Hepatocyte (in vitro differentiated cells): Measurements from ENCODE around the gene TNFRSF1A.

Experiments
- CTCF ChIP-seq: fragments of 200-600 bp; sonication (generic); IDR thresholded peaks from 2 replicates; pipeline ENCODE4 v1.5.1; 2016; ENCODE audit warnings: antibody characterized with exemption, mild to moderate bottlenecking; ENCODE audit not compliant: poor library complexity
- EZH2 ChIP-seq: fragments of 200-600 bp; sonication (generic); IDR thresholded peaks from 2 replicates; pipeline ENCODE4 v1.6.1; 2016; ENCODE audit warnings: antibody characterized with exemption, mild to moderate bottlenecking, borderline replicate concordance
- EZH2phosphoT487 ChIP-seq: fragments of 200-600 bp; sonication (generic); IDR thresholded peaks from one replicate; pipeline ENCODE4 v1.6.1; 2018; ENCODE audit warnings: antibody characterized with exemption, mild to moderate bottlenecking, low read depth, moderate library complexity; ENCODE audit not compliant: unreplicated experiment, severe bottlenecking

DNA sequence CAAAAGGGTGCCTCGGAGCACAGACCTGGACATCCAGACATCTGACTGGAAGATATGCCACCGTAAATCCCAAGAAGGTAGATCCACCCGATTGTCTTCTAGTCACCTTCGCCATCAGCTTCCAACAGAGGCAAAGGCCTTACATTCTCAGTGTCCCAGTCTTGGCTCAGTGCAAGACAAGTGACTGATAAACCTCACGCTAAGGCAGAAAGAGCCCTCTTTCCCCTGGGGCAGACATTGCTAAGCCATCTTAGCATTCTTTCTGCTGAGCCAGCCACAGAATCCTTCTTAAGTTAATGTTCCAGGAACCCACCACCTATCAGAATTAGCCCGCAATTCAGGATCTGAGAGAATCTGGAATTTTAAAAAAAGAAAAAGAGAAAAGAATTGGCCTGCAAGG, 35.7 kb downstream of the TNFRSF1A start:
- TF ChIP-seq CTCF (no peak), EZH2 (no peak), EZH2phosphoT487 (no peak)
